Astrocyte of the cerebellum (primary cell): ENCODE results near the gene ZNF441.

ENCODE experiments used
- DNase-seq: peaks from one replicate; pipeline ENCODE4 v3.0.0-alpha.2; 2011; ENCODE audit warnings: low read depth
- H3K4me3 ChIP-seq: 2 replicates; pipeline ENCODE4 v1.5.1; 2011; ENCODE audit warnings: mild to moderate bottlenecking, low read depth, low read length, moderate library complexity
- CTCF ChIP-seq: IDR thresholded peaks from 2 replicates; pipeline ENCODE4 v1.5.1; 2012; ENCODE audit warnings: low read length, low read depth, moderate library complexity, mild to moderate bottlenecking; ENCODE audit errors: missing control alignments
- in situ Hi-C: cut with HindIII; loops from 2 replicates; pipeline ENCODE4 v1.10.0; 2017; ENCODE audit warnings: low sequenced_read_pairs

Gene ZNF441

GRCh38 chr19:11737964-11738745, 28.6 kb upstream of the ZNF441 start:
- DNase-seq = no peak
- TF ChIP-seq CTCF = peak; percentile 3

GRCh38 chr19:11738746-11739620, 27.8 kb upstream of the ZNF441 start, which contains the start of gene ZNF823:
Gene ZNF823 (minus strand): TSS chr19:11738946. CDS start chr19:11738819, 127 bp downstream.
- in situ Hi-C loops = no loop called here
- no peak for TF ChIP-seq CTCF
- peak within 1 kb of the TSS; percentile 95 for H3K4me3 ChIP-seq
- DNase-seq = peak; percentile 90

More at GRCh38 chr19:11737964-11738745, 28.6 kb upstream of the ZNF441 start:
- peak overlapping the region; percentile 95 for H3K4me3 ChIP-seq
- in situ Hi-C loops = no loop called here

GRCh38 chr19:11745869-11746268, 20.9 kb upstream of the ZNF441 start:
- in situ Hi-C loops = no loop called here
- no peak overlapping the region for H3K4me3 ChIP-seq
- DNase-seq = no peak
- TF ChIP-seq CTCF = no peak

GRCh38 chr19:11747277-11747676, 19.5 kb upstream of the ZNF441 start:
- TF ChIP-seq CTCF = no peak
- in situ Hi-C loops = no loop called here
- no peak for DNase-seq
- no peak overlapping the region for H3K4me3 ChIP-seq

GRCh38 chr19:11749751-11750150, 17.0 kb upstream of the ZNF441 start:
- H3K4me3 ChIP-seq = no peak overlapping the region
- in situ Hi-C loops = no loop called here
- no peak for DNase-seq
- TF ChIP-seq CTCF = no peak

- no peak overlapping the region for H3K4me3 ChIP-seq
- in situ Hi-C loops = no loop called here
- no peak for DNase-seq
- no peak for TF ChIP-seq CTCF
Observed at GRCh38 chr19:11752244-11752736, 14.5 kb upstream of the ZNF441 start.
